ENCODE results near the gene ARHGEF28. TPM values are rescaled to one million over a fixed set of nuclear protein-coding genes. Genes with fewer than 3 reads are reported as not detected.

Gene ARHGEF28
- total and polyA plus RNA-seq, 9 of the 15 experiments (the other 6 are each of a cell fraction or from before 2014, with no cell fraction given), result 0.27 TPM; not detected in 8

DNA sequence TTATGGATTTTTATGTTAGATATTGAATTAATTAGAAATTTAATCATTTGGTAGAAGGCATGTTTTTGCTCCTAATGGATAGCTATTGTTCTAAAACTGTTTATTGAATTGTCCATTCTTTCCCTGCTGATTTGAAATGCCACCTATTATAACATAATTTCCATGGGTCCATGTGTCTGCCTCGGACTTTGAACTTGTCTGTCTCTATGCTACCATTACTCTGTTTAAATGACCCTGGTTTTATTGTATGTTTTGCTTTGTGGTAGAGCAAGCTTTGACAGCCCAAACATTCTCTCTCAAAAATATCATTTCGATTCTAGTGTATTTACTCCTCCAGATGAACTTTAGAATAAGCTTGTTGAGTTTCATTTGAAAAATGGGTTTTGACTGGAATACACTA lies 120.6 kb downstream of the ARHGEF28 start (continued):
- TF ChIP-seq, protein P1, sequence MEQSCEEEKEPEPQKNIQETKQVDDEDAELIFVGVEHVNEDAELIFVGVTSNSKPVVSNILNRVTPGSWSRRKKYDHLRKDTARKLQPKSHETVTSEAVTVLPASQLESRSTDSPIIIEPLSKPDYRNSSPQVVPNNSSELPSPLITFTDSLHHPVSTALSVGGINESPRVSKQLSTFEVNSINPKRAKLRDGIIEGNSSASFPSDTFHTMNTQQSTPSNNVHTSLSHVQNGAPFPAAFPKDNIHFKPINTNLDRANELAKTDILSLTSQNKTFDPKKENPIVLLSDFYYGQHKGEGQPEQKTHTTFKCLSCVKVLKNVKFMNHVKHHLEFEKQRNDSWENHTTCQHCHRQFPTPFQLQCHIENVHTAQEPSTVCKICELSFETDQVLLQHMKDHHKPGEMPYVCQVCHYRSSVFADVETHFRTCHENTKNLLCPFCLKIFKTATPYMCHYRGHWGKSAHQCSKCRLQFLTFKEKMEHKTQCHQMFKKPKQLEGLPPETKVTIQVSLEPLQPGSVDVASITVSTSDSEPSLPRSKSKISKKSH (CRISPR knock-in tag; IDR thresholded peaks at IDR 0.05), result no peak
- TF ChIP-seq RNF2 (IDR thresholded peaks at IDR 0.05) (no peak), ZNF41 (CRISPR knock-in tag; conservative IDR thresholded peaks at IDR 0.05) (no peak), KLF16 (IDR thresholded peaks at IDR 0.05) (no peak), ARID1B (IDR thresholded peaks at IDR 0.05) (no peak), BHLHE40 (IDR thresholded peaks at IDR 0.05; ENCODE audit: low read length) (no peak), CBX2 (IDR thresholded peaks at IDR 0.05; ENCODE audit: insufficient read depth, low read length, poor library complexity, severe bottlenecking) (no peak)
- TF ChIP-seq, protein P2, sequence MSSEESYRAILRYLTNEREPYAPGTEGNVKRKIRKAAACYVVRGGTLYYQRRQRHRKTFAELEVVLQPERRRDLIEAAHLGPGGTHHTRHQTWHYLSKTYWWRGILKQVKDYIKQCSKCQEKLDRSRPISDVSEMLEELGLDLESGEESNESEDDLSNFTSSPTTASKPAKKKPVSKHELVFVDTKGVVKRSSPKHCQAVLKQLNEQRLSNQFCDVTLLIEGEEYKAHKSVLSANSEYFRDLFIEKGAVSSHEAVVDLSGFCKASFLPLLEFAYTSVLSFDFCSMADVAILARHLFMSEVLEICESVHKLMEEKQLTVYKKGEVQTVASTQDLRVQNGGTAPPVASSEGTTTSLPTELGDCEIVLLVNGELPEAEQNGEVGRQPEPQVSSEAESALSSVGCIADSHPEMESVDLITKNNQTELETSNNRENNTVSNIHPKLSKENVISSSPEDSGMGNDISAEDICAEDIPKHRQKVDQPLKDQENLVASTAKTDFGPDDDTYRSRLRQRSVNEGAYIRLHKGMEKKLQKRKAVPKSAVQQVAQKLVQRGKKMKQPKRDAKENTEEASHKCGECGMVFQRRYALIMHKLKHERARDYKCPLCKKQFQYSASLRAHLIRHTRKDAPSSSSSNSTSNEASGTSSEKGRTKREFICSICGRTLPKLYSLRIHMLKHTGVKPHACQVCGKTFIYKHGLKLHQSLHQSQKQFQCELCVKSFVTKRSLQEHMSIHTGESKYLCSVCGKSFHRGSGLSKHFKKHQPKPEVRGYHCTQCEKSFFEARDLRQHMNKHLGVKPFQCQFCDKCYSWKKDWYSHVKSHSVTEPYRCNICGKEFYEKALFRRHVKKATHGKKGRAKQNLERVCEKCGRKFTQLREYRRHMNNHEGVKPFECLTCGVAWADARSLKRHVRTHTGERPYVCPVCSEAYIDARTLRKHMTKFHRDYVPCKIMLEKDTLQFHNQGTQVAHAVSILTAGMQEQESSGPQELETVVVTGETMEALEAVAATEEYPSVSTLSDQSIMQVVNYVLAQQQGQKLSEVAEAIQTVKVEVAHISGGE (CRISPR knock-in tag; IDR thresholded peaks at IDR 0.05), result no peak
